SK-N-SH (cell line): ENCODE measurements around the gene ESRRG. TPM values are rescaled to one million over a fixed set of nuclear protein-coding genes. Genes with fewer than 3 reads are reported as not detected.

Experiments
- CTCF ChIA-PET: fragments of 300-600, 350-600 bp; formaldehyde crosslinking; extraction: SDS; loops from one replicate; lab custom pipeline; 2021; lab: Yijun Ruan, JAX
- POLR2A ChIA-PET: fragments of 350-600 bp; sonication (Branson Sonifier 250); formaldehyde crosslinking; extraction: SDS; loops from one replicate; lab custom pipeline; 2020; ENCODE audit warnings: antibody characterized with exemption, inconsistent platforms; lab: Yijun Ruan, JAX
- DNase-seq: peaks from one replicate; pipeline ENCODE4 v3.0.0; 2012
- H2AFZ ChIP-seq: fragments of 200-600 bp; sonication (generic); 2 replicates; pipeline ENCODE4 v1.8.1; 2016; ENCODE audit warnings: antibody characterized with exemption, mild to moderate bottlenecking, low read depth
- H3F3A ChIP-seq: fragments of 200-600 bp; sonication (generic); replicated peaks from 2 replicates; pipeline ENCODE3; 2016; ENCODE audit warnings: antibody characterized with exemption, mild to moderate bottlenecking; ENCODE audit not compliant: insufficient read depth
- H3K27ac ChIP-seq, 2 experiments: fragments of 200-500 bp in 1 of 2; fragments of 200-600 bp in 1 of 2; sonication (Bioruptor generic) in 1 of 2; sonication (generic), shearing (Covaris generic) in 1 of 2; 2 replicates each; pipeline versions ENCODE4 v1.5.1 to v1.6.1; 2014 to 2016; ENCODE audit warnings: low read depth in 2 of 2, inconsistent platforms in 1 of 2, low read length in 1 of 2, mild to moderate bottlenecking in 1 of 2, mixed read lengths in 1 of 2
- H3K27me3 ChIP-seq: fragments of 200-600 bp; sonication (generic), shearing (Covaris generic); 2 replicates; pipeline ENCODE4 v1.6.1; 2016; ENCODE audit warnings: mixed run types; ENCODE audit not compliant: insufficient read depth
- H3K36me3 ChIP-seq, 2 experiments: fragments of 200-500 bp in 1 of 2; fragments of 200-600 bp in 1 of 2; sonication (Bioruptor generic) in 1 of 2; sonication (generic) in 1 of 2; replicated peaks in 1 of 2; 2 replicates each; pipeline versions ENCODE3 to v1.5.1; 2014 to 2016; ENCODE audit warnings: low read length in 1 of 2, mild to moderate bottlenecking in 1 of 2; ENCODE audit not compliant: insufficient read depth in 2 of 2, control insufficient read depth in 1 of 2
- H3K4me1 ChIP-seq, 2 experiments: fragments of 200-500 bp in 1 of 2; fragments of 200-600 bp in 1 of 2; sonication (Bioruptor generic) in 1 of 2; sonication (generic), shearing (Covaris generic) in 1 of 2; 2 replicates each; pipeline versions ENCODE4 v1.5.1 to v1.6.1; 2014 to 2016; ENCODE audit warnings: low read depth in 1 of 2, low read length in 1 of 2, mixed run types in 1 of 2; ENCODE audit not compliant: insufficient read depth in 2 of 2, control insufficient read depth in 1 of 2
- H3K4me2 ChIP-seq: fragments of 200-600 bp; sonication (generic), shearing (Covaris generic); 2 replicates; pipeline ENCODE4 v1.6.1; 2017; ENCODE audit warnings: mixed run types
- H3K4me3 ChIP-seq, 2 experiments: fragments of 200-500 bp in 1 of 2; fragments of 200-600 bp in 1 of 2; sonication (Bioruptor generic) in 1 of 2; sonication (generic), shearing (Covaris generic) in 1 of 2; 2 replicates each; pipeline versions ENCODE4 v1.5.1 to v1.8.1; 2014 to 2016; ENCODE audit warnings: low read depth in 2 of 2, inconsistent platforms in 1 of 2, low read length in 1 of 2, mild to moderate bottlenecking in 1 of 2, mixed read lengths in 1 of 2, moderate library complexity in 1 of 2
- H3K79me2 ChIP-seq: fragments of 200-600 bp; sonication (generic); 2 replicates; pipeline ENCODE4 v1.8.1; 2017; ENCODE audit warnings: mild to moderate bottlenecking; ENCODE audit not compliant: insufficient read depth
- H3K9ac ChIP-seq: fragments of 200-600 bp; sonication (generic); 2 replicates; pipeline ENCODE4 v1.6.1; 2017; ENCODE audit warnings: mixed run types
- H3K9me2 ChIP-seq: fragments of 200-600 bp; sonication (generic); 2 replicates; pipeline ENCODE4 v1.6.1; 2017; ENCODE audit warnings: mixed run types
- H3K9me3 ChIP-seq: fragments of 200-600 bp; sonication (generic); 2 replicates; pipeline ENCODE4 v1.6.1; 2017; ENCODE audit warnings: mixed run types, mild to moderate bottlenecking, moderate library complexity
- H4K20me1 ChIP-seq: fragments of 200-600 bp; sonication (generic); 2 replicates; pipeline ENCODE4 v1.6.1; 2017; ENCODE audit warnings: mild to moderate bottlenecking, mixed run types; ENCODE audit not compliant: insufficient read depth
- CTCF ChIP-seq: fragments of 200-600 bp; sonication (generic); IDR thresholded peaks from 2 replicates; pipeline ENCODE4 v1.6.1; 2017; ENCODE audit warnings: antibody characterized with exemption, mild to moderate bottlenecking, moderate library complexity
- FOXM1 ChIP-seq: IDR thresholded peaks from 2 replicates; pipeline ENCODE4 v1.4.0; 2012; ENCODE audit warnings: low read depth, mild to moderate bottlenecking
- GABPA ChIP-seq: IDR thresholded peaks from 2 replicates; pipeline ENCODE4 v1.4.0; 2012; ENCODE audit warnings: low read depth, mild to moderate bottlenecking
- JUND ChIP-seq: IDR thresholded peaks from 2 replicates; pipeline ENCODE4 v1.4.0; 2012
- NRF1 ChIP-seq: IDR thresholded peaks from 2 replicates; pipeline ENCODE4 v1.6.1; 2012; ENCODE audit warnings: low read depth, mild to moderate bottlenecking, low read length
- PBX3 ChIP-seq: IDR thresholded peaks from 2 replicates; pipeline ENCODE4; 2012
- POLR2AphosphoS5 ChIP-seq: IDR thresholded peaks from 2 replicates; pipeline ENCODE4 v1.6.1; 2012; ENCODE audit warnings: low read depth, low read length
- RAD21 ChIP-seq: IDR thresholded peaks from 2 replicates; pipeline ENCODE4 v1.6.1; 2012; ENCODE audit warnings: mild to moderate bottlenecking, low read length
- RCOR1 ChIP-seq: fragments of 150-350 bp; IDR thresholded peaks from 2 replicates; pipeline ENCODE4 v1.6.1; 2017; ENCODE audit warnings: antibody characterized with exemption, low read length
- RFX5 ChIP-seq: IDR thresholded peaks from 2 replicates; pipeline ENCODE4 v1.6.1; 2012; ENCODE audit warnings: mild to moderate bottlenecking, improper control_type of control experiment, low read length
- RXRA ChIP-seq: IDR thresholded peaks from 2 replicates; pipeline ENCODE4 v1.4.0; 2012; ENCODE audit warnings: low read depth, mild to moderate bottlenecking, borderline replicate concordance
- SMC3 ChIP-seq: IDR thresholded peaks from 2 replicates; pipeline ENCODE4 v1.6.1; 2012; ENCODE audit warnings: low read depth, low read length, improper control_type of control experiment
- TCF12 ChIP-seq: IDR thresholded peaks from 2 replicates; pipeline ENCODE4 v1.4.0; 2012
- TEAD4 ChIP-seq: IDR thresholded peaks from 2 replicates; pipeline ENCODE4 v1.4.0; 2012; ENCODE audit warnings: mild to moderate bottlenecking, borderline replicate concordance; ENCODE audit not compliant: insufficient read depth
- USF2 ChIP-seq: fragments of 150-350 bp; IDR thresholded peaks from 2 replicates; pipeline ENCODE4 v1.6.1; 2017; ENCODE audit warnings: antibody characterized with exemption, low read length, low read depth, borderline replicate concordance
- WGBS: methylation state at CpG from one replicate; pipeline ENCODE4 v1.1.6; 2017; ENCODE audit warnings: low lambda C conversion rate; 5-methylcytosine and 5-hydroxymethylcytosine counted together
- polyA plus RNA-seq, 3 experiments: library from polyadenylated mRNA; depleted of rRNA; stranded (reverse); fragments of >200 nt; gene quantifications; 2 replicates each; pipeline ENCODE4 v1.2.3, GENCODE V29; 2012

The ESRRG gene
- polyA plus RNA-seq, 1 of the 3 experiments (the other 2 are of a cell fraction), result 0.26 TPM

- H3K9me3 ChIP-seq, result no peaks in the 10 kb centered on the region
- H3K4me3 ChIP-seq, result no peak overlapping the region
- H3K9ac ChIP-seq, result no peak overlapping the region
- no peak for DNase-seq
- WGBS, result 83% methylated on average over 13 of the region's 15 CpGs
- TF ChIP-seq SMC3 (no peak), JUND (no peak), NRF1 (no peak), USF2 (no peak), RXRA (no peak), CTCF (no peak), RCOR1 (no peak), TCF12 (no peak), PBX3 (no peak), RAD21 (no peak), POLR2AphosphoS5 (no peak)
- H3K27me3 ChIP-seq, result no peaks in the 10 kb centered on the region
- ChIA-PET CTCF (interaction anchor here (1.0 to 1.4 kb wide), 2 partner anchors 115 to 254 kb away, joined by 3 read pairs; no protein-coding TSS in a partner anchor), POLR2A (no interaction called here)
- H3K27ac ChIP-seq, result no peak overlapping the region
- H3K4me1 ChIP-seq, result peaks cover 0 to 17% of the 10 kb centered on the region in 2 experiments; a peak in 2 of 4 replicates
- no peaks in the 10 kb centered on the region for H3F3A ChIP-seq
- no peaks in the 10 kb centered on the region for H4K20me1 ChIP-seq
- H3K79me2 ChIP-seq, result no peaks in the 10 kb centered on the region
- no peaks in the 10 kb centered on the region for H3K9me2 ChIP-seq
- no peaks in the 10 kb centered on the region for H3K36me3 ChIP-seq
- H3K4me2 ChIP-seq, result no peak overlapping the region
- no peak overlapping the region for H2AFZ ChIP-seq
These were observed 12.5 kb downstream of the ESRRG start for GRCh38 chr1:216710598-216711333.

- no peaks in the 10 kb centered on the region for H3K9me2 ChIP-seq
- DNase-seq, result no peak
- H4K20me1 ChIP-seq, result no peaks in the 10 kb centered on the region
- POLR2A ChIA-PET, result no interaction called here
- no peaks in the 10 kb centered on the region for H3K9me3 ChIP-seq
- CTCF ChIA-PET, result interaction anchor here (0.9 to 1.6 kb wide), 2 partner anchors 109 to 178 kb away, joined by 3 to 4 read pairs; no protein-coding TSS in a partner anchor
- no peaks in the 10 kb centered on the region for H3K27me3 ChIP-seq
- peaks cover 0 to 20% of the 10 kb centered on the region in 2 experiments; a peak in 2 of 4 replicates for H3K4me1 ChIP-seq
- no peak overlapping the region for H3K4me3 ChIP-seq
- H2AFZ ChIP-seq, result no peak overlapping the region
- no peaks in the 10 kb centered on the region for H3K79me2 ChIP-seq
- TF ChIP-seq GABPA, result no peak
- TF ChIP-seq FOXM1, result no peak
- TF ChIP-seq TEAD4, result no peak
- no peak for TF ChIP-seq RFX5
- TF ChIP-seq RCOR1, result no peak
- H3K9ac ChIP-seq, result no peak overlapping the region
- no peak overlapping the region for H3K4me2 ChIP-seq
- 53% methylated on average over 5 of the region's 5 CpGs for WGBS
- H3F3A ChIP-seq, result no peaks in the 10 kb centered on the region
- H3K27ac ChIP-seq, result peak overlapping the region in 1 of 2 experiments; percentile 40; a peak in 1 of 4 replicates
- no peaks in the 10 kb centered on the region for H3K36me3 ChIP-seq
These were observed 13.2 kb downstream of the ESRRG start for GRCh38 chr1:216710055-216710454.
